ENCODE data around the gene ACY1. TPM values are rescaled to one million over a fixed set of nuclear protein-coding genes. Genes with fewer than 3 reads are reported as not detected.
"Not testable (repeated sequence)": the region's sequence is repeated elsewhere in the genome, so short reads cannot be mapped to it uniquely, and the experiment has no call there.

ACY1 gene
- total and polyA plus RNA-seq, 4 donors = 3.8 to 29.8 (median 24.4) TPM

GRCh38 chr3:51992017-51992682, 8.8 kb downstream of the ACY1 start:
- WGBS (ENCODE audit: insufficient coverage) = 100% methylated on average over 1 of the region's 3 CpGs
- H3K27me3 ChIP-seq (ENCODE audit: control insufficient read depth, insufficient read depth, low read length) = no peaks in the 10 kb centered on the region
- H3K4me3 ChIP-seq (ENCODE audit: low read depth, low read length) = no peak overlapping the region
- H3K4me1 ChIP-seq (ENCODE audit: control insufficient read depth, insufficient read depth, low read length) = peaks cover 28% of the 10 kb centered on the region
- H3K27ac ChIP-seq (ENCODE audit: low read depth, low read length) = no peak overlapping the region
- H3K9me3 ChIP-seq (ENCODE audit: control insufficient read depth, insufficient read depth, low read length) = no peaks in the 10 kb centered on the region
- DNase-seq (ENCODE audit: low read depth in 4 of 6, low spot score in 6 of 6) = no peak
- peaks cover 45% of the 10 kb centered on the region for H3K36me3 ChIP-seq (ENCODE audit: control insufficient read depth, insufficient read depth, low read length)

- DNase-seq (ENCODE audit: low read depth in 4 of 6, low spot score in 6 of 6); H3K27ac ChIP-seq (ENCODE audit: low read depth, low read length); H3K27me3 ChIP-seq (ENCODE audit: control insufficient read depth, insufficient read depth, low read length); H3K9me3 ChIP-seq (ENCODE audit: control insufficient read depth, insufficient read depth, low read length); H3K4me3 ChIP-seq (ENCODE audit: low read depth, low read length): not testable (repeated sequence)
- peaks cover 28% of the 10 kb centered on the region for H3K4me1 ChIP-seq (ENCODE audit: control insufficient read depth, insufficient read depth, low read length)
- peaks cover 45% of the 10 kb centered on the region for H3K36me3 ChIP-seq (ENCODE audit: control insufficient read depth, insufficient read depth, low read length)
- WGBS (ENCODE audit: insufficient coverage) = 90% methylated on average over 7 of the region's 13 CpGs
Measured at GRCh38 chr3:51993657-51994056, 10.3 kb downstream of the ACY1 start.

- DNase-seq (ENCODE audit: low read depth in 4 of 6, low spot score in 6 of 6) = no peak
- Histone ChIP-seq H3K4me3 (ENCODE audit: low read depth, low read length) (peak overlapping the region; percentile 98), H3K27me3 (ENCODE audit: control insufficient read depth, insufficient read depth, low read length) (no peaks in the 10 kb centered on the region), H3K27ac (ENCODE audit: low read depth, low read length) (no peak overlapping the region), H3K9me3 (ENCODE audit: control insufficient read depth, insufficient read depth, low read length) (no peaks in the 10 kb centered on the region), H3K36me3 (ENCODE audit: control insufficient read depth, insufficient read depth, low read length) (peaks cover 42% of the 10 kb centered on the region), H3K4me1 (ENCODE audit: control insufficient read depth, insufficient read depth, low read length) (peaks cover 28% of the 10 kb centered on the region)
- 100% methylated on average over 1 of the region's 2 CpGs for WGBS (ENCODE audit: insufficient coverage)
Measured at GRCh38 chr3:51994530-51994929, 11.2 kb downstream of the ACY1 start.

GRCh38 chr3:51995346-51996163, 12.2 kb downstream of the ACY1 start, which contains the start of gene RPL29:
Gene RPL29 (minus strand): TSS chr3:51995895. CDS start chr3:51995461, 434 bp downstream.
- peaks cover 28% of the 10 kb centered on the region for H3K4me1 ChIP-seq (ENCODE audit: control insufficient read depth, insufficient read depth, low read length)

GRCh38 chr3:51997172-51997571, 13.8 kb downstream of the ACY1 start:
- WGBS (ENCODE audit: insufficient coverage) = 52% methylated on average over 2 of the region's 2 CpGs
- H3K4me1 ChIP-seq (ENCODE audit: control insufficient read depth, insufficient read depth, low read length) = peaks cover 38% of the 10 kb centered on the region

More at GRCh38 chr3:51995346-51996163, 12.2 kb downstream of the ACY1 start, which contains the start of gene RPL29:
- Histone ChIP-seq H3K9me3 (ENCODE audit: control insufficient read depth, insufficient read depth, low read length) (no peaks in the 10 kb centered on the region), H3K27me3 (ENCODE audit: control insufficient read depth, insufficient read depth, low read length) (no peaks in the 10 kb centered on the region), H3K36me3 (ENCODE audit: control insufficient read depth, insufficient read depth, low read length) (peaks cover 41% of the 10 kb centered on the region), H3K27ac (ENCODE audit: low read depth, low read length) (peak within 1 kb of the TSS; percentile 95), H3K4me3 (ENCODE audit: low read depth, low read length) (peak within 1 kb of the TSS; percentile 98)
- peak; percentile 81 to 99 (median 89) for DNase-seq (ENCODE audit: low read depth in 4 of 6, low spot score in 6 of 6)
- WGBS (ENCODE audit: insufficient coverage) = 0% methylated on average over 37 of the region's 40 CpGs

GRCh38 chr3:51997935-51998596, 14.7 kb downstream of the ACY1 start:
- 67% methylated on average over 6 of the region's 7 CpGs for WGBS (ENCODE audit: insufficient coverage)
- DNase-seq (ENCODE audit: low read depth in 4 of 6, low spot score in 6 of 6) = no peak

More at GRCh38 chr3:51997172-51997571, 13.8 kb downstream of the ACY1 start:
- Histone ChIP-seq H3K36me3 (ENCODE audit: control insufficient read depth, insufficient read depth, low read length) (peaks cover 31% of the 10 kb centered on the region), H3K4me3 (ENCODE audit: low read depth, low read length) (no peak overlapping the region), H3K9me3 (ENCODE audit: control insufficient read depth, insufficient read depth, low read length) (no peaks in the 10 kb centered on the region), H3K27ac (ENCODE audit: low read depth, low read length) (no peak overlapping the region), H3K27me3 (ENCODE audit: control insufficient read depth, insufficient read depth, low read length) (no peaks in the 10 kb centered on the region)
- DNase-seq (ENCODE audit: low read depth in 4 of 6, low spot score in 6 of 6) = no peak

GRCh38 chr3:51998774-51999173, 15.4 kb downstream of the ACY1 start:
- WGBS (ENCODE audit: insufficient coverage) = 80% methylated on average over 7 of the region's 7 CpGs
- H3K9me3 ChIP-seq (ENCODE audit: control insufficient read depth, insufficient read depth, low read length) = no peaks in the 10 kb centered on the region
- H3K4me3 ChIP-seq (ENCODE audit: low read depth, low read length) = no peak overlapping the region
- no peak overlapping the region for H3K27ac ChIP-seq (ENCODE audit: low read depth, low read length)
- H3K4me1 ChIP-seq (ENCODE audit: control insufficient read depth, insufficient read depth, low read length) = peaks cover 49% of the 10 kb centered on the region
- no peaks in the 10 kb centered on the region for H3K27me3 ChIP-seq (ENCODE audit: control insufficient read depth, insufficient read depth, low read length)
- H3K36me3 ChIP-seq (ENCODE audit: control insufficient read depth, insufficient read depth, low read length) = peaks cover 16% of the 10 kb centered on the region
- no peak for DNase-seq (ENCODE audit: low read depth in 4 of 6, low spot score in 6 of 6)

More at GRCh38 chr3:51997935-51998596, 14.7 kb downstream of the ACY1 start:
- peaks cover 23% of the 10 kb centered on the region for H3K36me3 ChIP-seq (ENCODE audit: control insufficient read depth, insufficient read depth, low read length)
- H3K9me3 ChIP-seq (ENCODE audit: control insufficient read depth, insufficient read depth, low read length) = no peaks in the 10 kb centered on the region
- no peak overlapping the region for H3K27ac ChIP-seq (ENCODE audit: low read depth, low read length)
- peaks cover 44% of the 10 kb centered on the region for H3K4me1 ChIP-seq (ENCODE audit: control insufficient read depth, insufficient read depth, low read length)
- H3K27me3 ChIP-seq (ENCODE audit: control insufficient read depth, insufficient read depth, low read length) = no peaks in the 10 kb centered on the region
- no peak overlapping the region for H3K4me3 ChIP-seq (ENCODE audit: low read depth, low read length)

- 76% methylated on average over 2 of the region's 2 CpGs for WGBS (ENCODE audit: insufficient coverage)
Measured at GRCh38 chr3:51999846-52000245, 16.5 kb downstream of the ACY1 start.

GRCh38 chr3:52001443-52001974, 18.2 kb downstream of the ACY1 start:
- H3K4me1 ChIP-seq (ENCODE audit: control insufficient read depth, insufficient read depth, low read length) = peaks cover 53% of the 10 kb centered on the region
- WGBS (ENCODE audit: insufficient coverage) = 2% methylated on average over 13 of the region's 18 CpGs
- no peaks in the 10 kb centered on the region for H3K36me3 ChIP-seq (ENCODE audit: control insufficient read depth, insufficient read depth, low read length)
- no peak overlapping the region for H3K27ac ChIP-seq (ENCODE audit: low read depth, low read length)
- H3K9me3 ChIP-seq (ENCODE audit: control insufficient read depth, insufficient read depth, low read length) = no peaks in the 10 kb centered on the region
- no peak overlapping the region for H3K4me3 ChIP-seq (ENCODE audit: low read depth, low read length)
- DNase-seq (ENCODE audit: low read depth in 4 of 6, low spot score in 6 of 6) = peak in 5 of 6 donors; percentile 68 to 96 (median 73)
- no peaks in the 10 kb centered on the region for H3K27me3 ChIP-seq (ENCODE audit: control insufficient read depth, insufficient read depth, low read length)

More at GRCh38 chr3:51999846-52000245, 16.5 kb downstream of the ACY1 start:
- Histone ChIP-seq H3K27ac (ENCODE audit: low read depth, low read length) (no peak overlapping the region), H3K4me3 (ENCODE audit: low read depth, low read length) (no peak overlapping the region), H3K9me3 (ENCODE audit: control insufficient read depth, insufficient read depth, low read length) (no peaks in the 10 kb centered on the region), H3K36me3 (ENCODE audit: control insufficient read depth, insufficient read depth, low read length) (peaks cover 5% of the 10 kb centered on the region), H3K27me3 (ENCODE audit: control insufficient read depth, insufficient read depth, low read length) (no peaks in the 10 kb centered on the region), H3K4me1 (ENCODE audit: control insufficient read depth, insufficient read depth, low read length) (peaks cover 49% of the 10 kb centered on the region)
- DNase-seq (ENCODE audit: low read depth in 4 of 6, low spot score in 6 of 6) = no peak

Data from spinal cord (tissue), 10 donors.